IPS-18c (cell line): ENCODE data around the gene SNRPA.
"Not testable (repeated sequence)": the region's sequence is repeated elsewhere in the genome, so short reads cannot be mapped to it uniquely, and the experiment has no call there.

Source experiments
- H3K4me3 ChIP-seq: 2 replicates; pipeline ENCODE4 v1.7.0; 2013; ENCODE audit warnings: low read depth, mild to moderate bottlenecking, low read length, moderate library complexity; ENCODE audit not compliant: insufficient read depth
- H3K9me3 ChIP-seq: one replicate; pipeline ENCODE4 v1.6.1; 2013; ENCODE audit warnings: mild to moderate bottlenecking, low read length, moderate library complexity; ENCODE audit not compliant: control insufficient read depth, insufficient read depth

Gene SNRPA

DNA sequence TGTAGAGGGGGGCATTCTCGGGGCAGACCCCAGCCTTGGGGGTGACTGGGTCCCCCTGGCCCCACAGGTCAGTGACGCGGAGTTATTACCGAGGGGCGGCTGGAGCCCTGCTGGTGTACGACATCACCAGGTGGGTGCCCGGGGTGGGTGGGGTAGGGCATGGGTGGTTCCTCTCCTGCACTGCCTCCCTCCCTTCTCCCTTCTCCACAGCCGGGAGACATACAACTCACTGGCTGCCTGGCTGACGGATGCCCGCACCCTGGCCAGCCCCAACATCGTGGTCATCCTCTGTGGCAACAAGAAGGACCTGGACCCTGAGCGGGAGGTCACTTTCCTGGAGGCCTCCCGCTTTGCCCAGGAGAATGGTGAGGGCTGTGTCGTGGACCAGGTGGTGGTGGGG is 32.7 kb downstream of the SNRPA start:
- Histone ChIP-seq H3K4me3 (no peak overlapping the region), H3K9me3 (no peaks in the 10 kb centered on the region)

DNA sequence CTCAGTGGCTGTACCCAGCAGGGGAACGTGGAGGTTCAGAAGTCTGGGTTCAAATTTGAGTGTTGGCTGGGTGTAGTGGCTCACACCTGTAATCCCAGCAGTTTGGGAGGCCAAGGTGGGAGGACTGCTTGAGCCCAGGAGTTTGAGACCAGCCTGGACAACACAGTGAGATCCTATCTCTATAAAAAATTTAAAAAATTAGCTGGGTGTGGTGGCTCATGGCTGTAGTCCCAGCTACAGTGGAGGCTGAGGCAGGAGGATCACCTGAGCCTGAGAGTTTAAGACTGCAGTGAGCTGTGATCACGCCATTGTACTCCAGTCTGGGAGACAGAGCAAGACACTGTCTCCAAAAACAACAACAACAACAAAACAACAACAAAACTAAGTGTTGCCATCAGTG is 33.1 kb downstream of the SNRPA start:
- H3K4me3 ChIP-seq, H3K9me3 ChIP-seq: not testable (repeated sequence)

DNA sequence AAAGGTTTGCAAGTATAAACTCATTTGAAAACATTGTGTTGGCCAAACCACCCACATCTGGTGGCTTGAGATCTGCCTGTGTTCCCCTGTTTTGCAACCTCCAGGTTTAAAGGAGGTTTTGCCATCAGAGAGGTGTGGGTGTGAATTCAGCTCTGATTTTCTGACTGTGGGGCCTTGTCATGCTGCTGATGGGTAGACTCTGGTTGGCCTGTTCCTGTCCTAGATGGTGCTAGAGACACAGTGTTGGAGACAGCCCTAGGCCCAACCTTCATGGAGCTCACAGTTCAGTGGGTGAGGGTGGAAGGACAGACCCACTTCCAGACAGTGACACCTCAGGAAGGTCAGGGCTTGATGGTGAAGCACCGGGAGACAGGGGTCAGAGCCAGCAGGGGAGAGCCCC is 34.5 kb downstream of the SNRPA start:
- Histone ChIP-seq H3K4me3 (no peak overlapping the region), H3K9me3 (no peaks in the 10 kb centered on the region)

DNA sequence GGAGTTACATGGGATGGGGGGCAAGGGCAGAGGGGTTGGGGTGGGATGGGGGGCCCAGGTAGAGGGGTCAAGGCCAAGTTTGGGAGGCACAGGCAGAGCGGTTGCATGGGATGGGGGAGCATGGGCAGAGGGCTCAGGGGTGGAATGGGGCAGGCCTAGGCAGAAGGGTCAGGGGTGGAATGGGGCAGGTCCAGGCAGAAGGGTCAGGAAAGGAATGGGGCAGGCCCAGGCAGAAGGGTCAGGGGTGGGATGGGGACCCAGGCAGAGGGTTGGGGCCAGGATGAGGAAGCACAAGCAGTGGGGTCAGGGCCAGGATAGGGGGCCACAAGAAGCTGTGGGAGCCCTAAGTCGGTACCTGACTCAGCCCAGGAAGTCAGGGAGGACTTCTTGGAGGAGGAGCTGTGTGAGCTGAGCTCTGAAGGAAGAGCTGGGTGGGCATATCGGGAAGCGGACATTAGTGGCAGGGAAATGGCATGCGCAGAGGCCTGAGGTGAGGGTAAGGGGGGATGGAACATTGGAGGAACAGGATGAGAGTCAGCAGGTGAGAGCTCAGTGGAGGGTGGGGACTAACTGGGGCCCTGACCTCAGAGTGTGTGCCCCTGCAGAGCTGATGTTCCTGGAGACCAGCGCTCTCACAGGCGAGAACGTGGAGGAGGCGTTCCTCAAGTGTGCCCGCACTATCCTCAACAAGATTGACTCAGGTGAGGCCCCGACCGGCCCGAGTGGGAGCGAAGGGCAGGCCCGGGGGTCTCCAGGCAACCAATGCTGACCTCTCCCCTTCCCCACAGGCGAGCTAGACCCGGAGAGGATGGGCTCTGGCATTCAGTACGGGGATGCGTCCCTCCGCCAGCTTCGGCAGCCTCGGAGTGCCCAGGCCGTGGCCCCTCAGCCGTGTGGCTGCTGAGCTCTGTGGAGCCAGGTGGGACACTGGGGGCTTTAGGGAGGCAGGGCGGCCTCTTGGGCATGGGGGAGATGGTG is 35.3 kb downstream of the SNRPA start:
- Histone ChIP-seq H3K9me3 (no peaks in the 10 kb centered on the region), H3K4me3 (no peak overlapping the region)

DNA sequence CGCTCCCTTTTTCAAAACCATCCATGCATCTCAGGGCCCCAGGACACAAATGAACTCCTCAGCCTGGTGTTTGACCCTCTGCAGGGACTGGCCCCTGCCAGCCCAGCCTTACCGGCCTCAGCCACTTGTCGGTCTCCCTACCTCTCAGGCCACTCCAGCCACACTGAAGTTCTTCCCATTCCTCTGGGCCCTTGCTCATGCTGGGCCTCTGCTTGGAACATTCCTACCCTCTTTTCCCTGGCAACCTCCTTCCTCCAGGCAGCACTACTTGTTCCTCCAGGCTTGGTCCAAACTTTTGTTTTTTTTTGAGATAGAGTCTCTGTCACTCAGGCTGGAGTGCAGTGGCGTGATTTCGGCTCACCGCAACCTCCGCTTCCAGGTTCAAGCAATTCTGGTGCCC is 40.3 kb downstream of the SNRPA start:
- H3K9me3 ChIP-seq, result no peaks in the 10 kb centered on the region
- H3K4me3 ChIP-seq, result no peak overlapping the region

DNA sequence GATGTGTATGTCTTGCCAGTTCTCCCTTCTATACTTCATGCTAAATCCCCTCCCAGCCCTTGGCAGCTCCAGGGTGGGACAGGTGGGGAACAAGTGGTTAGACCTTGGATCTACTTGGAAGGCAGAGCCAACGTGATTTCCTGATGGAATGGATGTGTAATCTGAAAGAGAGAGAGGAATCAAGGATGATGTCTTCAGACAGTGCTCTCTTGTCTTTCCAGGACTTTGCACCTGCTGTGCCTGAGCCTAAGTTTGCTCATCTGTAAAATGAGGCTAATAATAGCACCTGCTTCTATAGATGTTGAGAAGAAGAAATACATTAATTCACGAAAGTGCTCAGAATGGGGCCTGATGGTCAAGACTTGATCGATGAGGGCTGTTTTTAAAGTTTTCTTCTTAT is 41.0 kb downstream of the SNRPA start:
- H3K9me3 ChIP-seq, result no peaks in the 10 kb centered on the region
- H3K4me3 ChIP-seq, result no peak overlapping the region

DNA sequence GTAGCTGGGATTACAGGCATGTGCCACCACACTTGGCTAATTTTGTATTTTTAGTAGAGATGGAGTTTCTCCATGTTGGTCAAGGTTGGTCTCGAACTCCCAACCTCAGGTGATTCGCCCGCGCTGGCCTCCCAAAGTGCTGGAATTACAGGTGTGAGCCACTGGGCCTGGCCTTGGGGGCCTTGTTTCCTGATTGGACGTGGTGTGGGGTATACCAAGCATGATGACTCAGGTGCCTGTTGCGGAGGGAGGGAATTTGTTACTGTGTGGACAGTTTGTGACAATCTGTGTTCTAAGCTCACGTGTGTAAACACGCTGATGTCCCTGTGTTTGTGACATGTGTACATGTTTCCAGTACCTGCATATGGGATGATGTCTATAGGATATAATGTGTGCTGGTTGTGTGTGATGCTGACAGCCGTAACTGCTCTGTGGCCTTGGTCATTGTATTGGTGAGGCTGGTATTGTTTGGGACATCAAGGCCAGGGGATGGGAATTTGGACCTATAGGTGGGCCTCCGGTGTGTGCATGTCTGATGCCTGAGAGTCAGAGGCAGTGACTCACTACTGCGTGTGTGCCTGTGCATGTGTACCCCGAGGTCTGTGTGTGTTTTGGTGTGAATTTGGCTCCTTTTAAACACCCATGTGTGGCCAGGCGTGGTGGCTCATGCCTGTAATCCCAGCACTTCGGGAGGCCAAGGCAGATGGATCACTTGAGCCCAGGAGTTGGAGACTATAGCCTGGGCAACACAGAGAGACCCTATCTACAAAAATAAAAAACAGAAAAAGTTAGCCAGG is 46.4 kb downstream of the SNRPA start:
- no peak overlapping the region for H3K4me3 ChIP-seq
- no peaks in the 10 kb centered on the region for H3K9me3 ChIP-seq

DNA sequence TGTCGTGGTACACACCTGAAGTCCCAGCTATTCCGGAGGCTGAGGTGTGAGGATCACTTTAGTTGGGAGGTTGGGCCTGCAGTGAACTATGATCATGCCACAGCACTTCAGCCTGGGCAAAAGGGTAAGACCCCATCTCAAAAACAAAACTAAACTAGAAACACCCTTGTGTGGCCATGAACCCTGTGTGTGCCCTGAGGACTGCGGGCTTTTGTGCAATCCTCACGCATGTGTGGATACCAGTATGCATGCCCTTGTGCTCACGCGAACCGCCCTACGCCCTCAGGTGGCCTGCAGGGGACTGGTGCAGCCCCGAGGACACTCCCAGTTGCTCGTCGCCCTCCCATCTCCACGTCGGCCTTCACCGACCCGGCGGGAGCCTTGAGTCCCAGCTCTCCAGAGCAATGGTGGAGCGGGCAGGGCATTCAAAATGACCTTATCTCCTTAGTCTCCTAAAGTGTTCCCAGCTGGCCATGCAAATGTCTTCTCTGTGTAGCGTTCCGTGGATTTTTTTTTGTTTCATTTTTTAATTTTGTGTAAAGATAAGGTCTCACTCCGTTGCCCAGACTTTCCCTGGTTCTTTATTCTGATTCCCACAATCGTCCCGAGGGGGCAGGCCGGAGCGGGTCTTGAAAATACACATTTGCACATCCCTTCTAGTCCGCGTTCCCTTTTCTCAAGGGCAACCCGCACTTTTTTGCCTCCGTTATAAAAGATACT is 47.1 kb downstream of the SNRPA start:
- Histone ChIP-seq H3K9me3 (no peaks in the 10 kb centered on the region), H3K4me3 (peak overlapping the region; percentile 74)

DNA sequence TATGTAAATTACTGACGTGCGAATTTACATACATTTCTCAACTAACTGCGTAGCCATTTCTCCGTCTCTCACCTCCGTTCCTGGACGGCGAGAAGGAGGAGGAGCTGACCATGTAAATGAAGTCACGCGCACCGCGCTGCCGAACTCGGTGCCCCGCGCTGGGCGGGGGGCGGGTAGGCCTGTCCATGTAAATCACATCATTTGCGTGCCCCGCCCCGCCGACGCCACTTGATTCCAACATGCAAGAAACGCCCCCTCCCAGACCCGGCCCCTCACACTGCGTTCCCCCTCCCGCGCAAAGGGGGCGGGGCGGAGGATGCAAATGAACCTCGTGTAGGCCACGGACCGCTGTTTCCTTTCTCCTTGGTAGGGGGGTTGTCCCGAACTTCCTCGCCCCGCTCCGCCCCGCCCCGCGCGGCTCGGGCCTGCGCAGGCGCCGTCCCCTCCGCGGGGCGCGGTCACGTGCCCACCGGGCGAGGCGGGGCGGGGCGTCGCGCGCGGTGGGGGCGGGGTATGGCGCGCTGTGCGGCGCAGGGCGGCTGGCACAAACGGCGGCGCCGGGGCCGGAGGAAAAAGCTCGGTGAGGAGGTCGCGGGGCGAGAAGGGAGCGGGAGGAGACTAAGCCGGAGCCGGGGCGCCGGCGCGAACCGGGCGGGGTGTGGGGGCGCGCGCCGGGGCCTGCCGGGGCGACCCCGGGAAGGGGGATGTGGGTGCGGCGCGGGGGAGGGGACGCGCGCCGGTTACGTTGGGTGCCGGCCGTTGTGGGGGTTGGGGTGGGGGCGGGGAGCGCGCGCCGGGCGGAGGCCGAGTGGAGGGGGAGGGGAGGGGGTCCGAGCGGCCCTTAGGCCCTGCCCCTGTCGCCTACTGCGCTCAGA is 47.9 kb downstream of the SNRPA start, which contains the start of gene EGLN2:
Gene EGLN2 (plus strand): TSS at position 509 of the 875 bp plus-strand sequence. CDS start 1,382 bp downstream, outside the sequence.
- H3K9me3 ChIP-seq, result no peaks in the 10 kb centered on the region

DNA sequence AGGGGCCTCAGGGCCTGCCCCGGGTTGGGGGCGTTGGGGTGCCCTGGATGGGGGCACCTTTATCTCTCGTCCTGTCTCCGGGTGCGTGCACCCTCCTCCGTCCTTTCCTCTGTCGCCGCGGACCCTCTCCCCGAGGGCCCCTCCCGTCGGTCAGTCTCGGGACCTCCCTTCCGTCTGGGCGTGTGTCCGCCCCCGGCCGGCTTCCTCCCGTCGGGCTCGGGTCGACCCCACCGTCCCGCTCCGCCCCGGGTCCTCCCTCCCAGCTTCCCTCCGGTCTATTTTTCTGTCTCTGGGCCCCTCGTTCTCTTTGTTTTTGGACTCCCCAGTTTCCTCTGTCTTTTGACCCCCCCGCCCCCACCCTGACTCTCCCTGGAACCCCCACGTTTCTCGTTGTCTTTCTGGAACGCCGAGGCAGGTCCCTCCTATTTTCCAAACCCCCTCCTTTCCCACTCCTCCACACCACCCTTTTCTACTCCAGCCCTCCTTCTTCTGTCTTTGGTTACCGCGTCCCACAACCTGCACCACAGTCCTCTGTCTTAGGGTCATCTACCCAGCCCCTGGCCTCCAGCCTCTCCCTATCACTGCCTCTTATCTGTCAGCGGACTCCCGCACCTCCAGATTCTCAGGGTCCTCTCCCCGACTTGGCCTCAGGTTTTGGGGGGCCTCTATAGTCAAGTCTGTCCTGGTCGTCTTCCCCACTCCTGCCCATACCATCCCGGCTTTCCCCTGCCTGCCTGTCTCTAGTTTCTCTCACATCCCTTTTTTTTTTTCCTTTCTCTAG is 48.7 kb downstream of the SNRPA start:
- Histone ChIP-seq H3K4me3 (peak overlapping the region; percentile 75), H3K9me3 (no peaks in the 10 kb centered on the region)

More for the DNA sequence above, 47.9 kb downstream of the SNRPA start, which contains the start of gene EGLN2:
- H3K4me3 ChIP-seq, result peak within 1 kb of the TSS; percentile 75

DNA sequence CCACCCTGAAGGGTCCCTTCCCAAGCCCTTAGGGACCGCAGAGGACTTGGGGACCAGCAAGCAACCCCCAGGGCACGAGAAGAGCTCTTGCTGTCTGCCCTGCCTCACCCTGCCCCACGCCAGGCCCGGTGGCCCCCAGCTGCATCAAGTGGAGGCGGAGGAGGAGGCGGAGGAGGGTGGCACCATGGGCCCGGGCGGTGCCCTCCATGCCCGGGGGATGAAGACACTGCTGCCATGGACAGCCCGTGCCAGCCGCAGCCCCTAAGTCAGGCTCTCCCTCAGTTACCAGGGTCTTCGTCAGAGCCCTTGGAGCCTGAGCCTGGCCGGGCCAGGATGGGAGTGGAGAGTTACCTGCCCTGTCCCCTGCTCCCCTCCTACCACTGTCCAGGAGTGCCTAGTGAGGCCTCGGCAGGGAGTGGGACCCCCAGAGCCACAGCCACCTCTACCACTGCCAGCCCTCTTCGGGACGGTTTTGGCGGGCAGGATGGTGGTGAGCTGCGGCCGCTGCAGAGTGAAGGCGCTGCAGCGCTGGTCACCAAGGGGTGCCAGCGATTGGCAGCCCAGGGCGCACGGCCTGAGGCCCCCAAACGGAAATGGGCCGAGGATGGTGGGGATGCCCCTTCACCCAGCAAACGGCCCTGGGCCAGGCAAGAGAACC is 49.5 kb downstream of the SNRPA start:
- Histone ChIP-seq H3K9me3 (no peaks in the 10 kb centered on the region), H3K4me3 (peak overlapping the region; percentile 75)

DNA sequence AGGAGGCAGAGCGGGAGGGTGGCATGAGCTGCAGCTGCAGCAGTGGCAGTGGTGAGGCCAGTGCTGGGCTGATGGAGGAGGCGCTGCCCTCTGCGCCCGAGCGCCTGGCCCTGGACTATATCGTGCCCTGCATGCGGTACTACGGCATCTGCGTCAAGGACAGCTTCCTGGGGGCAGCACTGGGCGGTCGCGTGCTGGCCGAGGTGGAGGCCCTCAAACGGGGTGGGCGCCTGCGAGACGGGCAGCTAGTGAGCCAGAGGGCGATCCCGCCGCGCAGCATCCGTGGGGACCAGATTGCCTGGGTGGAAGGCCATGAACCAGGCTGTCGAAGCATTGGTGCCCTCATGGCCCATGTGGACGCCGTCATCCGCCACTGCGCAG is 50.0 kb downstream of the SNRPA start:
- no peak overlapping the region; the same call in 1 of the 2 replicates for H3K4me3 ChIP-seq
- H3K9me3 ChIP-seq, result no peaks in the 10 kb centered on the region

DNA sequence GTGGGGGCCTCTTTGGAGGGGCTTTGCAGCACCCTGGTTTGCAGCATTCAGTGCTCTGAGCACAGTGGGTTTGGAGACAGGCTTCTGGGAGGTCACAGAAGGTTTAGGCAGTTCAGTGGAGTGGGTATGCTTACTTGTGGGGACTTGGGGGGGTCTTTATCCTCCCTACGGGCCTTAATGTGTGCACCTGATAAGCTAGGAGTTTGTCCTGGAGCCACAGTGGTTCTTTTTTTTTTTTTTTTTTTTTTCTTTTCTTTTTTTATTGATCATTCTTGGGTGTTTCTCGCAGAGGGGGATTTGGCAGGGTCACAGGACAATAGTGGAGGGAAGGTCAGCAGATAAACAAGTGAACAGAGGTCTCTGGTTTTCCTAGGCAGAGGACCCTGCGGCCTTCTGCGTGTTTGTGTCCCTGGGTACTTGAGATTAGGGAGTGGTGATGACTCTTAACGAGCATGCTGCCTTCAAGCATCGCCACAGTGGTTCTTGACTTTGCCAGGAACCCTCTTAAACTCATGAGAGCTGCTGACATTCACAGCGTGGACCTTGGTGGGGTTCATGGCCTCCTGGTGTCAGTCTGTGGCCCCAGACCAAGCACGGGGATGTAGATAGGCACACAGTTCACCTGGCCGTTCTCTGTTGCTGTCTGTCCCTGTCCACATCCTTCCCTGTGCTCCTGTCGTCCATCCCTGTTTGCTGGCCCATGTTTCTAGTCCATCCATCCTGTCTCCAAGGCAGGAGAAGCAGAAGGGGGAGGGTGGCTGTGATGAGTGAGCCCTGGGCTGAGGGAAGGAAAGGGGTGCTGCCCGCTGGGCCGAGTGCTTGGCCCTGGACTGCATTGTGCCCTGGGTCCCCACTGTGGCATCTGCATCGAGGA is 50.7 kb downstream of the SNRPA start:
- Histone ChIP-seq H3K9me3 (no peaks in the 10 kb centered on the region), H3K4me3 (peak overlapping the region; percentile 20; the same call in 1 of the 2 replicates)

DNA sequence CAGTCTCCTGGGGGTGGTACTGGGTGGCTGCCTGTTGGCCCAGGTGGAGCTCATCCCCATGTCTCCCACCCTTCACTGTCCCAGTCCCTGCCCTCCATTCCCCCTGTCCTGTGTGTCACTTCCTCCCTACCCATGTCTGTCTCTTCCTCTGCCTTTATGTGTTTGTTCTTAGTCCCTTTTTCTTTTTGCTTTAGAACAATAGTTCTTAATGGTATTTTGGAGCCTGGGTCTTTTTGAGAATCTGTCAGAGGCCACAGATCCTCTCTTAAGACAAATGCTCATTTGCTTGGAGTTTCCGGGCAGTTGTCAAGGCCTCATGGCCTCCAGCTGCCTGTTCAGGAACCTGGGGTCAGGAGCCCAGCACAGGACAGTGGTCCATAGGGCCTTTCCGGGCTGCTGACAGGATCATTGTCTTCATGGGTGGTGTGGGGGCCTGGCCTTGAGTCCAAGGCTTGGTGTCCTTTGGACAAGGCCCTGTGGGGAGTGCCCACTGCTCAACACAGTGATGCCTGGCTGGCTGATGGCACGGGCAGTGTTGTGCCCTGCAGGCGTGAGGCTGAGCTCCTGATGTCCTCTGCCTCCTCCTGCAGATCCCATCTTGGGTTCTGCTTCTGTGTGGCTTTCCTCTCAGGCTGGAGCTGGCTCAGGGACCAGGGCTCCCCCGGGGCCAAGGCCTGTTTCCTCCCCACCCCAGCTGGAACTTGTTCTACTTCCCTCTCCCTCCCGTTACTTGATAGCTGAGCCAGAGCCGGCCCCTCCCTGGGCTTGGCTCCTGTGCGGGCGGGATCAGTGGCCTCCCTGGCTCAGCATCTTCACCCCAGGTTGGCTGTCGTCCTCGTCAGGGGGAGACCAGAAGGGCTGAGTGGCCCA is 51.5 kb downstream of the SNRPA start:
- Histone ChIP-seq H3K9me3 (no peaks in the 10 kb centered on the region), H3K4me3 (no peak overlapping the region)
